Measurements from ENCODE around the gene COL4A3.

COL4A3 gene

GRCh38 chr2:227320305-227321094 lies 156.1 kb downstream of the COL4A3 start:
- Histone ChIP-seq H3K4me1 (ENCODE audit: control insufficient read depth, insufficient read depth, low read length) (peaks cover 5% of the 10 kb centered on the region; the same call in 1 of the 2 replicates), H3K27ac (ENCODE audit: low read depth, low read length) (no peak overlapping the region), H3K9me3 (ENCODE audit: control insufficient read depth, insufficient read depth, low read depth, low read length) (peaks cover 35% of the 10 kb centered on the region), H3K27me3 (ENCODE audit: control insufficient read depth, insufficient read depth, low read length) (no peaks in the 10 kb centered on the region), H3K4me3 (ENCODE audit: low read depth, low read length) (no peak overlapping the region), H3K36me3 (ENCODE audit: control insufficient read depth, insufficient read depth, low read length) (no peaks in the 10 kb centered on the region), H3K9ac (ENCODE audit: low read length) (no peak overlapping the region)

GRCh38 chr2:227322530-227323205 lies 158.2 kb downstream of the COL4A3 start:
- Histone ChIP-seq H3K36me3 (ENCODE audit: control insufficient read depth, insufficient read depth, low read length) (no peaks in the 10 kb centered on the region), H3K27me3 (ENCODE audit: control insufficient read depth, insufficient read depth, low read length) (no peaks in the 10 kb centered on the region), H3K9ac (ENCODE audit: low read length) (no peak overlapping the region), H3K9me3 (ENCODE audit: control insufficient read depth, insufficient read depth, low read depth, low read length) (peaks cover 33% of the 10 kb centered on the region), H3K27ac (ENCODE audit: low read depth, low read length) (no peak overlapping the region), H3K4me1 (ENCODE audit: control insufficient read depth, insufficient read depth, low read length) (peaks cover 14% of the 10 kb centered on the region; the same call in 1 of the 2 replicates), H3K4me3 (ENCODE audit: low read depth, low read length) (no peak overlapping the region)

GRCh38 chr2:227323818-227324217 lies 159.4 kb downstream of the COL4A3 start:
- H3K27ac ChIP-seq (ENCODE audit: low read depth, low read length) = no peak overlapping the region
- H3K27me3 ChIP-seq (ENCODE audit: control insufficient read depth, insufficient read depth, low read length) = no peaks in the 10 kb centered on the region
- H3K36me3 ChIP-seq (ENCODE audit: control insufficient read depth, insufficient read depth, low read length) = no peaks in the 10 kb centered on the region
- H3K9ac ChIP-seq (ENCODE audit: low read length) = no peak overlapping the region
- H3K4me1 ChIP-seq (ENCODE audit: control insufficient read depth, insufficient read depth, low read length) = peaks cover 17% of the 10 kb centered on the region
- H3K9me3 ChIP-seq (ENCODE audit: control insufficient read depth, insufficient read depth, low read depth, low read length) = peaks cover 29% of the 10 kb centered on the region
- peak overlapping the region; percentile 89; the same call in 1 of the 2 replicates for H3K4me3 ChIP-seq (ENCODE audit: low read depth, low read length)

- peak overlapping the region; percentile 84 for H3K9ac ChIP-seq (ENCODE audit: low read length)
- no peaks in the 10 kb centered on the region for H3K27me3 ChIP-seq (ENCODE audit: control insufficient read depth, insufficient read depth, low read length)
- peaks cover 25% of the 10 kb centered on the region for H3K4me1 ChIP-seq (ENCODE audit: control insufficient read depth, insufficient read depth, low read length)
- H3K36me3 ChIP-seq (ENCODE audit: control insufficient read depth, insufficient read depth, low read length) = no peaks in the 10 kb centered on the region
- peaks cover 27% of the 10 kb centered on the region for H3K9me3 ChIP-seq (ENCODE audit: control insufficient read depth, insufficient read depth, low read depth, low read length)
- peak overlapping the region; percentile 76 for H3K27ac ChIP-seq (ENCODE audit: low read depth, low read length)
- peak overlapping the region; percentile 89 for H3K4me3 ChIP-seq (ENCODE audit: low read depth, low read length)
These were observed 160.2 kb downstream of the COL4A3 start for GRCh38 chr2:227324642-227324994.

- no peaks in the 10 kb centered on the region for H3K27me3 ChIP-seq (ENCODE audit: control insufficient read depth, insufficient read depth, low read length)
- H3K9me3 ChIP-seq (ENCODE audit: control insufficient read depth, insufficient read depth, low read depth, low read length) = peaks cover 26% of the 10 kb centered on the region
- peak within 1 kb of the TSS; percentile 76 for H3K27ac ChIP-seq (ENCODE audit: low read depth, low read length)
- peak within 1 kb of the TSS; percentile 84 for H3K9ac ChIP-seq (ENCODE audit: low read length)
- no peaks in the 10 kb centered on the region for H3K36me3 ChIP-seq (ENCODE audit: control insufficient read depth, insufficient read depth, low read length)
- peak within 1 kb of the TSS; percentile 89 for H3K4me3 ChIP-seq (ENCODE audit: low read depth, low read length)
- peaks cover 26% of the 10 kb centered on the region for H3K4me1 ChIP-seq (ENCODE audit: control insufficient read depth, insufficient read depth, low read length)
These were observed 160.8 kb downstream of the COL4A3 start, which contains the start of gene MFF for GRCh38 chr2:227324995-227325838. MFF (plus strand) TSS chr2:227325251; CDS start chr2:227330666, 5,415 bp downstream.

- Histone ChIP-seq H3K27ac (ENCODE audit: low read depth, low read length) (peak overlapping the region; percentile 76; the same call in 1 of the 2 replicates), H3K4me1 (ENCODE audit: control insufficient read depth, insufficient read depth, low read length) (peaks cover 26% of the 10 kb centered on the region), H3K9ac (ENCODE audit: low read length) (peak overlapping the region; percentile 84), H3K9me3 (ENCODE audit: control insufficient read depth, insufficient read depth, low read depth, low read length) (peaks cover 20% of the 10 kb centered on the region), H3K4me3 (ENCODE audit: low read depth, low read length) (peak overlapping the region; percentile 89), H3K36me3 (ENCODE audit: control insufficient read depth, insufficient read depth, low read length) (peaks cover 5% of the 10 kb centered on the region; the same call in 1 of the 2 replicates), H3K27me3 (ENCODE audit: control insufficient read depth, insufficient read depth, low read length) (no peaks in the 10 kb centered on the region)
These were observed 161.4 kb downstream of the COL4A3 start for GRCh38 chr2:227325839-227326195.

- H3K9me3 ChIP-seq (ENCODE audit: control insufficient read depth, insufficient read depth, low read depth, low read length) = peaks cover 15% of the 10 kb centered on the region
- H3K36me3 ChIP-seq (ENCODE audit: control insufficient read depth, insufficient read depth, low read length) = peaks cover 11% of the 10 kb centered on the region
- no peaks in the 10 kb centered on the region for H3K27me3 ChIP-seq (ENCODE audit: control insufficient read depth, insufficient read depth, low read length)
- peaks cover 26% of the 10 kb centered on the region for H3K4me1 ChIP-seq (ENCODE audit: control insufficient read depth, insufficient read depth, low read length)
- H3K9ac ChIP-seq (ENCODE audit: low read length) = no peak overlapping the region
- H3K4me3 ChIP-seq (ENCODE audit: low read depth, low read length) = peak overlapping the region; percentile 89
- no peak overlapping the region for H3K27ac ChIP-seq (ENCODE audit: low read depth, low read length)
These were observed 162.4 kb downstream of the COL4A3 start for GRCh38 chr2:227326783-227327182.

GRCh38 chr2:227335713-227336112 lies 171.3 kb downstream of the COL4A3 start:
- Histone ChIP-seq H3K4me1 (ENCODE audit: control insufficient read depth, insufficient read depth, low read length) (no peaks in the 10 kb centered on the region), H3K9ac (ENCODE audit: low read length) (no peak overlapping the region), H3K27ac (ENCODE audit: low read depth, low read length) (no peak overlapping the region), H3K36me3 (ENCODE audit: control insufficient read depth, insufficient read depth, low read length) (peaks cover 72% of the 10 kb centered on the region), H3K9me3 (ENCODE audit: control insufficient read depth, insufficient read depth, low read depth, low read length) (no peaks in the 10 kb centered on the region), H3K27me3 (ENCODE audit: control insufficient read depth, insufficient read depth, low read length) (no peaks in the 10 kb centered on the region), H3K4me3 (ENCODE audit: low read depth, low read length) (no peak overlapping the region)

GRCh38 chr2:227337442-227337841 lies 173.0 kb downstream of the COL4A3 start:
- H3K9ac ChIP-seq (ENCODE audit: low read length) = no peak overlapping the region
- no peak overlapping the region for H3K27ac ChIP-seq (ENCODE audit: low read depth, low read length)
- H3K9me3 ChIP-seq (ENCODE audit: control insufficient read depth, insufficient read depth, low read depth, low read length) = no peaks in the 10 kb centered on the region
- H3K4me3 ChIP-seq (ENCODE audit: low read depth, low read length) = no peak overlapping the region
- H3K36me3 ChIP-seq (ENCODE audit: control insufficient read depth, insufficient read depth, low read length) = peaks cover 74% of the 10 kb centered on the region
- H3K27me3 ChIP-seq (ENCODE audit: control insufficient read depth, insufficient read depth, low read length) = no peaks in the 10 kb centered on the region
- no peaks in the 10 kb centered on the region for H3K4me1 ChIP-seq (ENCODE audit: control insufficient read depth, insufficient read depth, low read length)

GRCh38 chr2:227339098-227339599 lies 174.7 kb downstream of the COL4A3 start:
- H3K36me3 ChIP-seq (ENCODE audit: control insufficient read depth, insufficient read depth, low read length) = peaks cover 66% of the 10 kb centered on the region
- H3K4me3 ChIP-seq (ENCODE audit: low read depth, low read length) = no peak overlapping the region

More at GRCh38 chr2:227339098-227339599, 174.7 kb downstream of the COL4A3 start:
- Histone ChIP-seq H3K4me1 (ENCODE audit: control insufficient read depth, insufficient read depth, low read length) (no peaks in the 10 kb centered on the region), H3K9me3 (ENCODE audit: control insufficient read depth, insufficient read depth, low read depth, low read length) (no peaks in the 10 kb centered on the region), H3K9ac (ENCODE audit: low read length) (no peak overlapping the region), H3K27me3 (ENCODE audit: control insufficient read depth, insufficient read depth, low read length) (no peaks in the 10 kb centered on the region), H3K27ac (ENCODE audit: low read depth, low read length) (no peak overlapping the region)
